WTC11 (cell line): ENCODE measurements around the gene GABRB1. TPM values are rescaled to one million over a fixed set of nuclear protein-coding genes. Genes with fewer than 3 reads are reported as not detected.

Experiments used
- ATAC-seq: fragments of 200-7000 bp; cut with Tn5 transposase; 2 replicates; pipeline ENCODE4 v1.10.0; 2021; ENCODE audit warnings: mild to moderate bottlenecking, moderate library complexity
- CTCF ChIA-PET: fragments of 300-600 bp; sonication (Branson Sonifier 250); formaldehyde crosslinking; loops from one replicate; lab custom pipeline; 2021; ENCODE audit warnings: antibody characterized with exemption; lab: Charles Lee
- POLR2A ChIA-PET: fragments of 350-600 bp; sonication (Branson Sonifier 250); formaldehyde crosslinking; loops from one replicate; lab custom pipeline; 2021; ENCODE audit warnings: antibody characterized with exemption; lab: Charles Lee
- DNase-seq: peaks from one replicate; pipeline ENCODE4 v3.0.0; 2021; ENCODE audit warnings: low spot score
- H3K27ac Mint-ChIP-seq: 2 replicates; pipeline ENCODE4 v1.8.0; 2021; ENCODE audit warnings: mixed read lengths
- H3K27me3 Mint-ChIP-seq: 2 replicates; pipeline ENCODE4 v1.8.0; 2021; ENCODE audit warnings: low read depth, mild to moderate bottlenecking, moderate library complexity, mixed read lengths
- H3K36me3 Mint-ChIP-seq: 2 replicates; pipeline ENCODE4 v1.8.0; 2021; ENCODE audit warnings: mixed read lengths
- H3K4me1 Mint-ChIP-seq: 2 replicates; pipeline ENCODE4 v1.8.0; 2022; ENCODE audit warnings: mixed read lengths
- H3K4me3 Mint-ChIP-seq: 2 replicates; pipeline ENCODE4 v1.8.0; 2021; ENCODE audit warnings: mild to moderate bottlenecking, moderate library complexity, mixed read lengths
- H3K9me3 Mint-ChIP-seq: 2 replicates; pipeline ENCODE4 v1.8.0; 2021; ENCODE audit warnings: mixed read lengths
- ATF1 ChIP-seq: sonication (generic); formaldehyde crosslinking; IDR thresholded peaks from 2 replicates; pipeline ENCODE4 v1.8.1; 2023; ENCODE audit warnings: mild to moderate bottlenecking, moderate library complexity, missing genetic modification reagents
- CREM ChIP-seq: sonication (generic); formaldehyde crosslinking; IDR thresholded peaks from 2 replicates; pipeline ENCODE4 v1.8.1; 2022; ENCODE audit warnings: mild to moderate bottlenecking, missing genetic modification reagents, moderate library complexity
- ESRRA ChIP-seq: sonication (generic); formaldehyde crosslinking; IDR thresholded peaks from 2 replicates; pipeline ENCODE4 v1.8.1; 2022; ENCODE audit warnings: mild to moderate bottlenecking, missing genetic modification reagents, borderline replicate concordance
- FOXJ3 ChIP-seq: sonication (generic); formaldehyde crosslinking; IDR thresholded peaks from 2 replicates; pipeline ENCODE4 v1.9.0; 2021; ENCODE audit warnings: missing genetic modification reagents, mild to moderate bottlenecking, borderline replicate concordance
- GABPB1 ChIP-seq: sonication (generic); formaldehyde crosslinking; IDR thresholded peaks from 2 replicates; pipeline ENCODE4 v1.8.1; 2023; ENCODE audit warnings: mild to moderate bottlenecking, missing genetic modification reagents
- GRHL2 ChIP-seq: fragments of 250-450 bp; sonication (Bioruptor Pico); IDR thresholded peaks from 2 replicates; pipeline ENCODE4 v1.8.0; 2022; ENCODE audit warnings: mild to moderate bottlenecking, moderate library complexity; ENCODE audit not compliant: insufficient replicate concordance, severe bottlenecking
- JAZF1 ChIP-seq: fragments of 250-450 bp; sonication (Bioruptor Pico); IDR thresholded peaks from 2 replicates; pipeline ENCODE4 v1.9.0; 2021; ENCODE audit warnings: moderate library complexity, mild to moderate bottlenecking, inconsistent platforms
- KAT7 ChIP-seq: sonication (generic); formaldehyde crosslinking; IDR thresholded peaks from 2 replicates; pipeline ENCODE4 v1.8.1; 2023; ENCODE audit warnings: missing genetic modification reagents, mild to moderate bottlenecking, borderline replicate concordance
- SMAD3 ChIP-seq: sonication (generic); formaldehyde crosslinking; IDR thresholded peaks from 2 replicates; pipeline ENCODE4 v1.8.0; 2022; ENCODE audit warnings: missing genetic modification reagents, mild to moderate bottlenecking, borderline replicate concordance
- TP53 ChIP-seq: sonication (generic); formaldehyde crosslinking; IDR thresholded peaks from 2 replicates; pipeline ENCODE4 v1.8.1; 2023; ENCODE audit warnings: mild to moderate bottlenecking, missing genetic modification reagents
- ZNF219 ChIP-seq: sonication (generic); formaldehyde crosslinking; IDR thresholded peaks from 2 replicates; pipeline ENCODE4 v1.8.0; 2023; ENCODE audit warnings: missing genetic modification reagents, mild to moderate bottlenecking, borderline replicate concordance
- ZNF396 ChIP-seq: fragments of 250-450 bp; sonication (Bioruptor Pico); IDR thresholded peaks from 2 replicates; pipeline ENCODE4 v1.8.0; 2021; ENCODE audit warnings: mild to moderate bottlenecking, moderate library complexity, borderline replicate concordance
- total RNA-seq: library from RNA; stranded (reverse); gene quantifications from 3 replicates; pipeline ENCODE4 v1.2.3, GENCODE V29; 2021
- TF ChIP-seq, protein P1 (sequence below): sonication (generic); formaldehyde crosslinking; IDR thresholded peaks from 2 replicates; pipeline ENCODE4 v1.8.1; 2022; ENCODE audit warnings: mild to moderate bottlenecking, moderate library complexity, missing genetic modification reagents
- TF ChIP-seq, protein P2 (sequence below): sonication (generic); formaldehyde crosslinking; conservative IDR thresholded peaks from 2 replicates; pipeline ENCODE4 v1.8.1; 2023; ENCODE audit warnings: mild to moderate bottlenecking, low read depth, missing genetic modification reagents, moderate library complexity
- TF ChIP-seq, protein P3 (sequence below): fragments of 250-450 bp; sonication (Bioruptor Pico); IDR thresholded peaks from 2 replicates; pipeline ENCODE4 v1.9.0; 2021; ENCODE audit warnings: mild to moderate bottlenecking
- TF ChIP-seq, protein P4 (sequence below): sonication (generic); formaldehyde crosslinking; conservative IDR thresholded peaks from 2 replicates; pipeline ENCODE4 v1.8.1; 2022; ENCODE audit warnings: mild to moderate bottlenecking, missing genetic modification reagents
- TF ChIP-seq, protein P5 (sequence below): fragments of 250-450 bp; sonication (Bioruptor Pico); IDR thresholded peaks from 2 replicates; pipeline ENCODE4 v1.9.0; 2021; ENCODE audit warnings: mild to moderate bottlenecking

Gene GABRB1
- total RNA-seq, 1 experiment from 2014 or later = 0.66 TPM

DNA sequence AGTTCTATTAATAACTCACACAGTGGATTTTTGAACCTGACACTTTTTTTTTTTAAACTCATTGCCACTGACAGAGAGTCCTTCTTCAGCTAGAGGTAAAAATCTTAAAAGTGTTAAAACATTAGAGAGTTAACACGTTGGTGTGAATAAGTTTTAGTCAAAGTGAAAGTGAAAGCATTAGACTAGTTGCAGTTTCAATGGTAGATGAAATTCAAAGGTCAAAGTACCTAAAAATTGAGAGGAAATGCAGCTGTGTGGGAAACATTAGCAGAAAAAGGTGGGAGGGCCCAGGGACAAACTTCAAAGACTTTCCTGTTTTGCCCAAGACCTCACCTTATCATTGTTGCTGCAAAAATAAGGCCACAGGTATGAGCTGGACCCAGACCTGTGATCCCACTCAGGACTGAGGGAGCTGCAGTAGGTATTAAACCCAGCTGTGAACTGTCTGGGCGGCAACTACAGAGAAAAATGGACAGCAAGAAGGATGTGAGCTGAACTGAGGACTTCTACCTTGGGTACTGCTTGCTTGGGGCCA is 20.4 kb upstream of the GABRB1 start:
- Mint-ChIP-seq H3K4me3 (no peak overlapping the region), H3K9me3 (peaks cover 5% of the 10 kb centered on the region; the same call in 1 of the 2 replicates), H3K4me1 (peaks cover 7% of the 10 kb centered on the region), H3K27me3 (no peaks in the 10 kb centered on the region; the same call in 1 of the 2 replicates), H3K27ac (no peak overlapping the region), H3K36me3 (no peaks in the 10 kb centered on the region)
- ATAC-seq (no peak), DNase-seq (no peak)
- CTCF ChIA-PET = no interaction called here
- POLR2A ChIA-PET = no interaction called here
- no peak for TF ChIP-seq ESRRA (CRISPR knock-in tag)
- no peak for TF ChIP-seq TP53 (CRISPR knock-in tag)
- no peak for TF ChIP-seq JAZF1 (CRISPR knock-in tag)
- no peak for TF ChIP-seq SMAD3 (CRISPR knock-in tag)
- TF ChIP-seq GABPB1 (CRISPR knock-in tag) = no peak
- TF ChIP-seq, protein P1, sequence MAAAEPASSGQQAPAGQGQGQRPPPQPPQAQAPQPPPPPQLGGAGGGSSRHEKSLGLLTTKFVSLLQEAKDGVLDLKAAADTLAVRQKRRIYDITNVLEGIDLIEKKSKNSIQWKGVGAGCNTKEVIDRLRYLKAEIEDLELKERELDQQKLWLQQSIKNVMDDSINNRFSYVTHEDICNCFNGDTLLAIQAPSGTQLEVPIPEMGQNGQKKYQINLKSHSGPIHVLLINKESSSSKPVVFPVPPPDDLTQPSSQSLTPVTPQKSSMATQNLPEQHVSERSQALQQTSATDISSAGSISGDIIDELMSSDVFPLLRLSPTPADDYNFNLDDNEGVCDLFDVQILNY = no peak
- TF ChIP-seq, protein P2, sequence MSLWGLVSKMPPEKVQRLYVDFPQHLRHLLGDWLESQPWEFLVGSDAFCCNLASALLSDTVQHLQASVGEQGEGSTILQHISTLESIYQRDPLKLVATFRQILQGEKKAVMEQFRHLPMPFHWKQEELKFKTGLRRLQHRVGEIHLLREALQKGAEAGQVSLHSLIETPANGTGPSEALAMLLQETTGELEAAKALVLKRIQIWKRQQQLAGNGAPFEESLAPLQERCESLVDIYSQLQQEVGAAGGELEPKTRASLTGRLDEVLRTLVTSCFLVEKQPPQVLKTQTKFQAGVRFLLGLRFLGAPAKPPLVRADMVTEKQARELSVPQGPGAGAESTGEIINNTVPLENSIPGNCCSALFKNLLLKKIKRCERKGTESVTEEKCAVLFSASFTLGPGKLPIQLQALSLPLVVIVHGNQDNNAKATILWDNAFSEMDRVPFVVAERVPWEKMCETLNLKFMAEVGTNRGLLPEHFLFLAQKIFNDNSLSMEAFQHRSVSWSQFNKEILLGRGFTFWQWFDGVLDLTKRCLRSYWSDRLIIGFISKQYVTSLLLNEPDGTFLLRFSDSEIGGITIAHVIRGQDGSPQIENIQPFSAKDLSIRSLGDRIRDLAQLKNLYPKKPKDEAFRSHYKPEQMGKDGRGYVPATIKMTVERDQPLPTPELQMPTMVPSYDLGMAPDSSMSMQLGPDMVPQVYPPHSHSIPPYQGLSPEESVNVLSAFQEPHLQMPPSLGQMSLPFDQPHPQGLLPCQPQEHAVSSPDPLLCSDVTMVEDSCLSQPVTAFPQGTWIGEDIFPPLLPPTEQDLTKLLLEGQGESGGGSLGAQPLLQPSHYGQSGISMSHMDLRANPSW (CRISPR knock-in tag) = no peak
- no peak for TF ChIP-seq ATF1 (CRISPR knock-in tag)
- TF ChIP-seq, protein P3, sequence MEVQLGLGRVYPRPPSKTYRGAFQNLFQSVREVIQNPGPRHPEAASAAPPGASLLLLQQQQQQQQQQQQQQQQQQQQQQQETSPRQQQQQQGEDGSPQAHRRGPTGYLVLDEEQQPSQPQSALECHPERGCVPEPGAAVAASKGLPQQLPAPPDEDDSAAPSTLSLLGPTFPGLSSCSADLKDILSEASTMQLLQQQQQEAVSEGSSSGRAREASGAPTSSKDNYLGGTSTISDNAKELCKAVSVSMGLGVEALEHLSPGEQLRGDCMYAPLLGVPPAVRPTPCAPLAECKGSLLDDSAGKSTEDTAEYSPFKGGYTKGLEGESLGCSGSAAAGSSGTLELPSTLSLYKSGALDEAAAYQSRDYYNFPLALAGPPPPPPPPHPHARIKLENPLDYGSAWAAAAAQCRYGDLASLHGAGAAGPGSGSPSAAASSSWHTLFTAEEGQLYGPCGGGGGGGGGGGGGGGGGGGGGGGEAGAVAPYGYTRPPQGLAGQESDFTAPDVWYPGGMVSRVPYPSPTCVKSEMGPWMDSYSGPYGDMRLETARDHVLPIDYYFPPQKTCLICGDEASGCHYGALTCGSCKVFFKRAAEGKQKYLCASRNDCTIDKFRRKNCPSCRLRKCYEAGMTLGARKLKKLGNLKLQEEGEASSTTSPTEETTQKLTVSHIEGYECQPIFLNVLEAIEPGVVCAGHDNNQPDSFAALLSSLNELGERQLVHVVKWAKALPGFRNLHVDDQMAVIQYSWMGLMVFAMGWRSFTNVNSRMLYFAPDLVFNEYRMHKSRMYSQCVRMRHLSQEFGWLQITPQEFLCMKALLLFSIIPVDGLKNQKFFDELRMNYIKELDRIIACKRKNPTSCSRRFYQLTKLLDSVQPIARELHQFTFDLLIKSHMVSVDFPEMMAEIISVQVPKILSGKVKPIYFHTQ = no peak
- TF ChIP-seq, protein P4, sequence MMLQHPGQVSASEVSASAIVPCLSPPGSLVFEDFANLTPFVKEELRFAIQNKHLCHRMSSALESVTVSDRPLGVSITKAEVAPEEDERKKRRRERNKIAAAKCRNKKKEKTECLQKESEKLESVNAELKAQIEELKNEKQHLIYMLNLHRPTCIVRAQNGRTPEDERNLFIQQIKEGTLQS (CRISPR knock-in tag) = no peak
- no peak for TF ChIP-seq KAT7 (CRISPR knock-in tag)
- no peak for TF ChIP-seq FOXJ3 (CRISPR knock-in tag)
- TF ChIP-seq GRHL2 = no peak
- no peak for TF ChIP-seq ZNF396 (CRISPR knock-in tag)
- TF ChIP-seq ZNF219 (CRISPR knock-in tag) = no peak

DNA sequence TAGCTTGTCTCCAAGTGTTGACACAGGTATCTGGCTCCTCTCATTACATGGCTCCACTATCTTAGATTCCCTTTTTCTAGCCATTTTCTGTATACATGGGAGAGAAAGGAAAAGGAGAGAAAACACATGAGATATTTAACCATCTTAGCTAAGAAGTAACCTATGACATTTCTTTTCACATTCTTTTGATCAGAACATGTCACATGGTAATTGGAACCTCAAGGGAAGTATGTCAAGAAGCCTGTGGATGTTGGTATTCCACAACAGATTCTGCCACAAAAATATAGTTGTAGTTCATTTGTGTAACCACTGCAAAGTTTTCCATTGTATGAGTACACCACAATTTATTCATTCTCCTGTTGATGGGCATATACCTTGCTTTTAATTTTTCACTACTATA is 18.7 kb upstream of the GABRB1 start:
- TF ChIP-seq CREM (CRISPR knock-in tag) (no peak), GRHL2 (no peak)
- TF ChIP-seq, protein P5, sequence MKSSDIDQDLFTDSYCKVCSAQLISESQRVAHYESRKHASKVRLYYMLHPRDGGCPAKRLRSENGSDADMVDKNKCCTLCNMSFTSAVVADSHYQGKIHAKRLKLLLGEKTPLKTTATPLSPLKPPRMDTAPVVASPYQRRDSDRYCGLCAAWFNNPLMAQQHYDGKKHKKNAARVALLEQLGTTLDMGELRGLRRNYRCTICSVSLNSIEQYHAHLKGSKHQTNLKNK (CRISPR knock-in tag) = no peak
- TF ChIP-seq, all 79 proteins: peak for 0
- no peak overlapping the region for H3K4me3 Mint-ChIP-seq
- H3K27me3 Mint-ChIP-seq = no peaks in the 10 kb centered on the region; the same call in 1 of the 2 replicates
- ChIA-PET POLR2A (no interaction called here), CTCF (no interaction called here)
- ATAC-seq (no peak), DNase-seq (no peak)
- H3K27ac Mint-ChIP-seq = no peak overlapping the region
- H3K36me3 Mint-ChIP-seq = no peaks in the 10 kb centered on the region
- peaks cover 7% of the 10 kb centered on the region for H3K4me1 Mint-ChIP-seq
- peaks cover 5% of the 10 kb centered on the region; the same call in 1 of the 2 replicates for H3K9me3 Mint-ChIP-seq
